Urinary bladder (tissue), 4 donors: ENCODE results near the gene ARID4B. TPM values are rescaled to one million over a fixed set of nuclear protein-coding genes. Genes with fewer than 3 reads are reported as not detected.
"Not testable (repeated sequence)": the region's sequence is repeated elsewhere in the genome, so short reads cannot be mapped to it uniquely, and the experiment has no call there.

Experiments
- DNase-seq: peaks from one replicate; pipeline ENCODE4 v3.0.0-alpha.2; 2015; ENCODE audit errors: extremely low spot score
- H3K27ac ChIP-seq: one replicate; pipeline ENCODE4 v1.5.1; 2013; ENCODE audit warnings: low read depth, mild to moderate bottlenecking, moderate library complexity
- H3K36me3 ChIP-seq: one replicate; pipeline ENCODE4 v1.6.1; 2013; ENCODE audit warnings: mild to moderate bottlenecking, moderate library complexity; ENCODE audit not compliant: insufficient read depth
- H3K4me1 ChIP-seq: one replicate; pipeline ENCODE4 v1.6.1; 2013; ENCODE audit warnings: mild to moderate bottlenecking, moderate library complexity; ENCODE audit not compliant: insufficient read depth
- H3K4me3 ChIP-seq: one replicate; pipeline ENCODE4 v1.5.1; 2013; ENCODE audit warnings: low read depth, low read length
- WGBS: extraction: QIAGEN DNeasy Blood & Tissue Kit; methylation state at CpG from one replicate; pipeline ENCODE4 v1.1.7; 2013; 5-methylcytosine and 5-hydroxymethylcytosine counted together
- polyA plus RNA-seq: library from polyadenylated mRNA; stranded (reverse); fragments of 200-250 nt; gene quantifications from one replicate; pipeline ENCODE4 v1.2.3, GENCODE V29; 2013
- total RNA-seq: library from RNA; depleted of rRNA; stranded (reverse); fragments of >200 nt; gene quantifications from one replicate; pipeline ENCODE4 v1.2.3, GENCODE V29; 2014
- donor health status: healthy with polysubstance abuse.
- donor health status: healthy.

ARID4B gene
- total and polyA plus RNA-seq, 2 donors: 19.1 to 72.0 TPM

DNA sequence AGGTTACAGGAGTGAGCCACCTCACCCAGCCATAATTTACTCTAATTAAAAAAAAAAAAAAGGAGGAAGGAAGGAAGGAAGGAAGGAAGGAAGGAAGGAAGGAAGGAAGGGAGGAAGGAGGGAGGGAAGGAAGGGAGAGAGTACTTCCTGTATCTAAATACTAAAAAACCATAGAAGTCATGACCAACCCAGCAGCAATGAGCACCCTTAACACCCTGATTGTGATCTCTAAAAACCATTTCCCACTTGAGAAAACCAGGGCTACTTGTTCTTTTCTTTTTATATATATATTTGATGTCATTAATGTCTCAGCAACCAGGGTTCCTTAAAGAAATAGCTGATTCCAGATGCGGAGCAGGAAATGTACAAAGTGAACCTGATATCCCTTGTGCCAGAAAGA lies 31.2 kb downstream of the ARID4B start:
- 97% methylated on average over 1 of the region's 1 CpG for WGBS
- no peaks in the 10 kb centered on the region for H3K4me1 ChIP-seq
- H3K27ac ChIP-seq: peak overlapping the region; percentile 23
- no peaks in the 10 kb centered on the region for H3K36me3 ChIP-seq
- no peak overlapping the region for H3K4me3 ChIP-seq
- no peak for DNase-seq

DNA sequence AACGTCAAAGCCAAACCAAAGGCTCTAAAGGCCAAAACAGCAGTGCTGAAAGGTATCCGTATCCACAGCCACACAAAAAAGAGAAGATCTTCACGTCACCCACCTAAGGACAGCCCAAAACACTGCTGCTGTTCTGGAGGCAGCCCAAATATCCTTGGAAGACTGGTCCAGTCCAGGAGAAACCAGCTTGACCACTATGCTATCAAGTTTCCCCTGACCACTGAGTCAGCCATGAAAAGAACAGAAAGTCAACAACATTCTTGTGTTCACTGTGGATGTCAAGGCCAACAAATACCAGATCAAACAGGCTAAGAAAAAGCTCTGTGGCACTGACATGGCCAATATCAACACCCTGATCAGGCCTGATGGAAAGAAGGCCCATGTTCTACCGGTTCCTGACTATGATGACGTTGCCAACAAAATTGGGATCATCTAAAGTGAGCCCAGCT lies 32.1 kb downstream of the ARID4B start:
- Histone ChIP-seq H3K4me1 (no peaks in the 10 kb centered on the region), H3K4me3 (no peak overlapping the region), H3K36me3 (no peaks in the 10 kb centered on the region), H3K27ac (no peak overlapping the region)
- WGBS: 78% methylated on average over 5 of the region's 5 CpGs
- DNase-seq: no peak

DNA sequence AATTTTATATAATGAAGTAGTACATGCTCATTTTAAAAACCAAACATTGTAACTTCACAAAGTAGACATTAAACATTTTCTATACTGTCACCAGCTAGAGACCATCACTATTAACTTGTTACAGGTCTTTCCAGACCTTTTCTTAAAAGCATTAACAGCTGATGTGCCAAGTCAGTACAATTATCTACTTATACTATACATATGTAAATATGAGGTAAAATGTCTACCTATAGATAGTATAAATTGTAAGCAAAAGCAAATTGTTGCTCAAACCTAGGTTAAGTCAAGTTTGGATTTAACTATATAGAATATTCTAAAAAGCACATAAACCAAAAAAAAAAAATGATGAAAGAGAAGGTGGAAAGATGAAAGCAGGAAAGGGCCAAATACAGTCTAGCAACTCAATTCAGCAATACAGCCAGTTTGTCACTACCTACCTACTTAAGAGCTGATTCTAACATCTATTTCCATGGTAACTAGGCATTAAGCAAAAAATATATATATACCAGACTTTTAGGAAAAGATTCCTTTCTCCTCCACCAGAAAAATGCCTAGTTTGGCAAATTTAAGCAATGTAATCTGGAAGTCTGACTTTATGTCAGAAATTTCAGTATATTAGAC lies 34.5 kb downstream of the ARID4B start:
- H3K4me3 ChIP-seq: no peak overlapping the region
- H3K36me3 ChIP-seq: no peaks in the 10 kb centered on the region
- no peak for DNase-seq
- no peak overlapping the region for H3K27ac ChIP-seq
- no peaks in the 10 kb centered on the region for H3K4me1 ChIP-seq

DNA sequence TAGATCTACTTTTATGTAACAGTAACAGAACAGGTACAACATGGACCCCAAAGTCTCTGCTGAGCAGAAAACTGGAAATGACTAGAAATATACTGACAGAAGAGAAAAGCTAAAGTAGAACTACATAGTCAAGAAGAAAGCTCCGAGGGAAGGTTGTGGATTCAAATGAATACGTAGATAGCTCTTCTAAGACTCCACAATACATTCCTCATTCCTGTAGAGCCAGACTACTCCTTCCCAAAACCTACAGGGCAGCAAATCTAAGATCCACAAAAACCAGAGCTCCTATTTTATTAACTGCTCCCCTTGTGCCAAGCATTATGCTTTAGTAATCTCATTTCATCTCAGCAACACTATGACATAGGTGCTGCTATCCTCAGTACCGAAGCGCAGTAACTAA lies 35.2 kb downstream of the ARID4B start:
- Histone ChIP-seq H3K36me3 (no peaks in the 10 kb centered on the region), H3K27ac (no peak overlapping the region), H3K4me1 (no peaks in the 10 kb centered on the region), H3K4me3 (no peak overlapping the region)
- no peak for DNase-seq
- 92% methylated on average over 4 of the region's 4 CpGs for WGBS

DNA sequence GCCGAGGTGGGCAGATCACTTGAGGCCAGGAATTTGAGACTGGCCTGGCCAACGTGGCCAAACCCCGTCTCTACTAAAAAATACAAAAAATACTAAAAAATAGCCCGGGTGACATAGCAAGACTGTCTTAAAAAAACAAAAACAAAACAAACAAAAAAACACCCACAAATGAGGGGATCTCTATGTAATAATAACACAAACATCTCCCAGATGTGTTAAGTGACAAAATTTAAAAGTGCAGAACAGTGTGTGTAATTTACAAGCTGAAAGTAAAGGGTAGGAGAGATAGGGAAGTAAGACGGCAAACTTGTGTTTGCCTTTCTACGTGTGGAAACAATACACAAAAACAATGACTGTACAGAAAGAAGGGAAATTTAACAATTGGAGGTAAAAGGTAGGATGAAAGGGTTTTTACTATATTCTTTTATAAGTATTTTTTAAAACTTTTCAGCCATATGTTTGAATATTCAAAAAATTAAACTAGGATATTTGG lies 36.3 kb downstream of the ARID4B start:
- Histone ChIP-seq H3K4me1 (no peaks in the 10 kb centered on the region), H3K4me3 (no peak overlapping the region), H3K36me3 (no peaks in the 10 kb centered on the region), H3K27ac (no peak overlapping the region)
- no peak for DNase-seq
- 75% methylated on average over 6 of the region's 6 CpGs for WGBS

DNA sequence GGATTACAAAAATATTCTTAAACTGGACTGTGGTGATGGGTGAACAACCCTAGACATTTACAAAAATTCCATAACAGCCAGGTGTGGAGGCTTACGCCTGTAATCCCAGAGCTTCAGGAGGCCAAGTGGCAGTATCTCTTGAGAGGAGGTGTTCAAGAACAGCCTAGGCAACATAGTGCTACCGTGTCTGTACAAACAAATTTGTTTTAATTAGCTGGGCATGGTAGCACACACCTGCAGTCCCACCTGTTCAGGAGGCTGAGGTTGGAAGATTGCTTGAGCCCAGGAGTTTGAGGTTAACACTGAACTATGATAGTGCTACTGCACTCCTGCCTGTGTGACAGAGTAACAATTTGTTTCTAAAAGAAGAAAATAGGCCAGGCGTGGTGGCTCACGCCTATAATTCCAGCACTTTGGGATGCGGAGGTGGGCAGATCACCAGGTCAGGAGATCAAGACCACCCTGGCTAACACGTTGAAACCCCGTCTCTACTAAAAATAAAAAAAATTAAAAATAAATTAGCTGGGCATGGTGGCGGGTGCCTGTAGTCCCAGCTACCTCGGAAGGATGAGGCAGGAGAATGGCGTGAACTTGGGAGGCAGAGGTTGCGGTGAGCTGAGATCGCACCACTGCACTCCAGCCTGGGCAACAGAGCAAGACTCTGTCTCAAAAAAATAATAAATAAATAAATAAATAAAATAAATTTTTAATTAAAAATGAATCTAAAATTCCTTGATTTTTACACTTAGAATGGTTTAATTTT lies 37.1 kb downstream of the ARID4B start:
- no peak overlapping the region for H3K4me3 ChIP-seq
- no peak overlapping the region for H3K27ac ChIP-seq
- no peak for DNase-seq
- no peaks in the 10 kb centered on the region for H3K36me3 ChIP-seq
- H3K4me1 ChIP-seq: no peaks in the 10 kb centered on the region
- WGBS: 89% methylated on average over 12 of the region's 12 CpGs

DNA sequence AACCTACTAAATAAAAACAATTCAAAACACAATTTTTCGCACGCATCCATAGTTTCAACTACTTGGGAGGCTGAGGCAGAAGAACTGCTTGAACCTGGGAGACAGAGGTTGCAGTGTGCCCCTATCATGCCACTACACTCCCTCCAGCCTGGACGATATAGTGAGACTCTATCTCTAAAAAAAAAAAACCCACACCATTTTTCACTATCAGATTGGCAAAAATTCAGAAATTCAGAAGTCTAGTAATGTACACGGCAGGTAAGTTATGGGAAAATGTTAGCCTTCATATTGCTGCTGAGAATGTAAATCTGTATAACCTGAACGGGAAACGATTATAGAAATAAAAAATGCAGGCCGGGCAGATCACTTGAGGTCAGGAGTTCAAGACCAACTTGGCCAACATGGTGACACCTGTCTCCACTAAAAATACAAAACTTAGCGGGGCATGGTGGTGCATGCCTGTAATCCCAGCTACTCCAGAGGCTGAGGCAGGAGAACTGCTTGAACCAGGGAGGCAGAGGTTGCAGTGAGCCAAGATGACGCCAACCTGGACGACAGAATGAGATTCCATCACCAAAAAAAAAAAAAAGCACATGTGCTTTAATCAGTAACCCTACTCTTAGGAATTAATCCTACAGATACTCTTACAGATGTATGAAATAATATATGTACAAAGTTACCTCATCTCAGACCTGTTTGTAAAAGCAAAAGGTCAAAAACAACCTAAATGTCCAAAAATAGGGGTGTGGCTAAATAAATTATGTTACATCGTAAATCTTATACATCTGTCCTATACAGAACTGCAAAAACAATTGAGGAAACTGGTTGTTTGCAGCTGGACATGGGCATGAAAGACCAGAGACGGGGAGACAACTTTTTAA lies 37.9 kb downstream of the ARID4B start:
- Histone ChIP-seq H3K4me3 (no peak overlapping the region), H3K4me1 (no peaks in the 10 kb centered on the region), H3K27ac (no peak overlapping the region), H3K36me3 (no peaks in the 10 kb centered on the region)
- WGBS: 87% methylated on average over 12 of the region's 12 CpGs
- no peak for DNase-seq

DNA sequence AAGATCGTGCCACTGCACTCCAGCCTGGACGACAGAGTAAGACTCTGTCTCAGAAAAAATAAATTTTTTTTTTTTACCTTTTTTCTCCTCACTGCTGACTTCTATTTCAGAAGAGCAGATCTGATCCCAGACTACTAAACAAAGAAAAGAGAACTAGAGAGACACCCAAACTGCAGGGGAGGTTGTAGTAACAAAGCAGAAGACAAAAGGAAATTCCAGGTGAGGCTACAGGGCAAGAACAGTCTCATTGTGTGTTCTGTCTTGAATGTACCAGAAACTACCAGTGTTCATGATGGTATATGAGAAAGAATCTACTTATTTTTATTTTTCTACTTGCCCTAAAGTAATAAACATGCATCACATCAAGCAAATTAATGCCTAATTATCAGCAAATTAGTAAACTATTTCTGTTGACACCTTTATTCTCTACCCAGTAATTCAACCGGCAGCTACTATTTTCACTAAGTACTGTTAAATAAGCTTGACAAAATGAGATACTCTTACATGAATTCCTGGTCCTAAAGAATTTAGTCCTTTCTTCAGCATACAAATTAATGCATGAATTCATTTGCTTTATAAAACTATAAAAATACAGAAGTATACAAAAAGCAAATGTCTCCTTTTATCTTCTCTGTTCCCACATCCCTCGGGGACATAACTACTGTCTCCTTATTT lies 40.6 kb downstream of the ARID4B start:
- Histone ChIP-seq H3K36me3 (no peaks in the 10 kb centered on the region), H3K4me3 (no peak overlapping the region), H3K27ac (no peak overlapping the region), H3K4me1 (no peaks in the 10 kb centered on the region)
- DNase-seq: no peak
- 87% methylated on average over 4 of the region's 4 CpGs for WGBS

DNA sequence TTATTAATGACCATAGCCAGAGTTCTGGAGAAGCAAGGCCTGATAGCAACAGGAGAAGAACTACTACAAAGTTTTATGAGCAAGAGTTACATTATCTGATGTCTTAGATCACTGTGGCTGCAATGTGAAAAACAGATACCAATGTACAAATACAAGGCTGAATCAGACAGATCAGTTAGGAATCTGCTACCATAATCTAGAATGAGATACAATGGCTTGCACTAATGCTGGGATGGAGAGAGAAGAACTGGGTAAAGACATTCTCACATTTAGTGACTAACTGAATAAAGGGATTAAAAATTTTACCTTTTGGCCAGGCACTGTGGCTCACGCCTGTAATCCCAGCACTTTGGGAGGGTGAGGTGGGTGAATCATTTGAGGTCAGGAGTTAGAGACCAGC lies 41.3 kb downstream of the ARID4B start:
- Histone ChIP-seq H3K4me1 (no peaks in the 10 kb centered on the region), H3K27ac (no peak overlapping the region), H3K36me3 (no peaks in the 10 kb centered on the region), H3K4me3 (no peak overlapping the region)
- no peak for DNase-seq
- WGBS: 93% methylated on average over 1 of the region's 1 CpG

DNA sequence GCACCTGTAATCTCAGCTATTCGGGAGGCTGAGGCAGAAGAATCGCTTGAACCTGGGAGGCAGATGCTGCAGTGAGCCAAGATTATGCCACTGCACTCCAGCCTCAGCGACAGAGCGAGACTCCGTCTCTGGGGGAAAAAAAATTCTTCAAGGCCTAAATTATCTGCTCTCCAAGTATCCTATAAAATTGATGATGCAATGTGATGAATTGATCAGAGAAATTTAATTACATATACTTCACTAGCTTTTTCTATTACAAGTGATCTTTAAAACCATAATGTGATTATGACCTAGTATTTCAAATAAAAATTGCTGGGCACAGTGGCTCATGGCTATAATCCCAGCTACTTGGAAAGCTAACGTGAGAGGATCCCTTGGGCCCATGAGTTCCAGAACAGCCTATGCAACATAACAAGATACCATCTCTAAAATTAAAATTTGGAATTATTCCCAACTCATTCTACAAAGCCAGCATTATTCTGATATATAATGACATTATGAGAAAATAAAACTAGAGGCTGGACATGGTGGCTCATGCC lies 43.7 kb downstream of the ARID4B start:
- H3K4me1 ChIP-seq: peaks cover 3% of the 10 kb centered on the region
- H3K27ac ChIP-seq: no peak overlapping the region
- DNase-seq: no peak
- no peaks in the 10 kb centered on the region for H3K36me3 ChIP-seq
- WGBS: 88% methylated on average over 6 of the region's 6 CpGs
- H3K4me3 ChIP-seq: no peak overlapping the region

DNA sequence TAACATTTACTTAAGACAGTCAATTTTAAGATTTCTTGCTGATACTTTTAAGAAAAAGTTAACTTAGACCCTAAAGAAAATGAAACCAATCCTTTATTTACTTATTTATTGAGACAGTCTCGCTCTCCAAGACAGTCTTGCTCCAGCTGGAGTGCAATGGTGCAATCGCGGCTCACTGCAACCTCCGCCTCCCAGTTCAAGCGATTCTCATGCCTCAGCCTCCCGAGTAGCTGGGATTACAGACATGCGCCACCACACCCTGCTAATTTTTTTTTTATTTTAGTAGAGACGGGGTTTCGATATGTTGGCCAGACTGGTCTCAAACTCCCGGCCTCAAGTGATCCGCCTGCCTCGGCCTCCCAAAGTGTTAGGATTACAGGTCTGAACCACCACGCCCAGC lies 44.3 kb downstream of the ARID4B start:
- not testable (repeated sequence) for H3K4me1 ChIP-seq, H3K36me3 ChIP-seq, DNase-seq, H3K4me3 ChIP-seq, H3K27ac ChIP-seq
- WGBS: 95% methylated on average over 13 of the region's 13 CpGs

DNA sequence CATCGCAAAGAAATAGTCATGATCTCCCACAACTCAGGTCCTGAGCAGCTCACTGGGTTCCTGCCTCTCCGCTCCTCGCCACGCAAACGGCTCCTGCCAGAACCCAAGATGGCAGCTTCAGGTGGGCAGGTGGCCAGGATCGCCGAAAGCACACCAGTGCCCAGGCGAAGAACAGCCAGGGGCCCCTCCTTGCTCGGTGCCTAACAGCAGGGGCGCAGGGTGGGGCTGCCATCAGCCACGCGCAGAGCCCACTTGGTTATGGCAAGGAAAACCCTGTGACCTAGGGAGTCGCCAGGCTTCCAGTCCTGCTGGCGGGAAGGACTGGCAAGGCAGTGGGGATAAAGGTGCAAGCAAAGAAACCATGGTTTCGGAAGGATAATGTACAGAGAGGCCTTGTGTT lies 47.5 kb downstream of the ARID4B start:
- Histone ChIP-seq H3K36me3 (no peaks in the 10 kb centered on the region), H3K4me3 (no peak overlapping the region), H3K4me1 (peaks cover 3% of the 10 kb centered on the region), H3K27ac (no peak overlapping the region)
- WGBS: 97% methylated on average over 15 of the region's 15 CpGs
- no peak for DNase-seq

DNA sequence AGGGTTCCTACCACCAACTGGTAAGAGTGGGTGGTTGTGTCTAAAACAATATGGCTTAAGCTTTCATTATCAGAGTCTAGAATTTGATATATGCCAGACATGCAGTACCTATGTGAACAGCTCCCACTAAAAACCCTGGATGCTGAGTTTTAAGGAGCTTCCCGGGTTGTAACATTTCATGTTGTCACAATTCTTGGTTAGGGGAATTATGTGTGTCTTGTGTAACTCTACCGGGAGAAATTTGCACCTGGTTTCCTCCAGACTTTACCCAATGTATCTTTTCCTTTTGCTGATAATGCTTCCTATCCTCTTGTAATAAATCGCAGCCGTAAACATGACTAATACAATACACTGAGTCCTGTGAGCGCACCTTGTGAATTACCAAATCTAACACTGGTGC lies 48.3 kb downstream of the ARID4B start:
- Histone ChIP-seq H3K4me3 (no peak overlapping the region), H3K27ac (no peak overlapping the region), H3K4me1 (peaks cover 3% of the 10 kb centered on the region), H3K36me3 (no peaks in the 10 kb centered on the region)
- WGBS: 79% methylated on average over 5 of the region's 5 CpGs
- DNase-seq: no peak
